Esophagus squamous epithelium (tissue), 4 donors: ENCODE measurements around the gene ATP8A2.

ENCODE experiments used
- POLR2A ChIP-seq, 4 donors: fragments of 450-650 bp; IDR thresholded peaks; one replicate each; pipeline ENCODE4 v1.6.1; 2017; ENCODE audit warnings: antibody characterized with exemption in 4 of 4, mild to moderate bottlenecking in 4 of 4, moderate library complexity in 3 of 4
- TF ChIP-seq, protein P1 (sequence below), 6 experiments: fragments of 450-650 bp in 4 of 6; fragments of 200-600 bp in 2 of 6; sonication (generic) in 2 of 6; IDR thresholded peaks; one replicate each; pipeline ENCODE4 v1.5.1; 2016 to 2019; ENCODE audit warnings: antibody characterized with exemption in 6 of 6, mild to moderate bottlenecking in 4 of 6, moderate library complexity in 4 of 6

DNA sequence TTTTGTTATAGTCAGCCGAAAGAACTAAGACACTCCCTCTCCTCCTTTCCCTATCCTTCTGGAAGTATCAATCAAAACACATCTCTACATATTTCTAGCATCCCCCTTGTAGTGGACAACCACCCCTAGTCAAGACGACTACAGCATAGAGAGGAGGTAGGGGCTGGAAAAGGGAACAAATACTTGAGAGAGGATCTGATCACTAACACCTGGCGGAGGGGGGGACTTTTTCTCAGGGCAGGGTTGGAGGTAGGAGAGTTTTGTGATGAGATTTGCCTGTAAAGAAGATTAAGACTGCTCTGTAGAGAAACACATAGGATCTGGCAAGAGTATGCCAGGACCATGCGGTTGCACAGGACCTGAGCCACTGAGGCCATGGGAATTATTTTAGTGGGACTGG is 471.9 kb downstream of the ATP8A2 start:
- TF ChIP-seq, protein P1, sequence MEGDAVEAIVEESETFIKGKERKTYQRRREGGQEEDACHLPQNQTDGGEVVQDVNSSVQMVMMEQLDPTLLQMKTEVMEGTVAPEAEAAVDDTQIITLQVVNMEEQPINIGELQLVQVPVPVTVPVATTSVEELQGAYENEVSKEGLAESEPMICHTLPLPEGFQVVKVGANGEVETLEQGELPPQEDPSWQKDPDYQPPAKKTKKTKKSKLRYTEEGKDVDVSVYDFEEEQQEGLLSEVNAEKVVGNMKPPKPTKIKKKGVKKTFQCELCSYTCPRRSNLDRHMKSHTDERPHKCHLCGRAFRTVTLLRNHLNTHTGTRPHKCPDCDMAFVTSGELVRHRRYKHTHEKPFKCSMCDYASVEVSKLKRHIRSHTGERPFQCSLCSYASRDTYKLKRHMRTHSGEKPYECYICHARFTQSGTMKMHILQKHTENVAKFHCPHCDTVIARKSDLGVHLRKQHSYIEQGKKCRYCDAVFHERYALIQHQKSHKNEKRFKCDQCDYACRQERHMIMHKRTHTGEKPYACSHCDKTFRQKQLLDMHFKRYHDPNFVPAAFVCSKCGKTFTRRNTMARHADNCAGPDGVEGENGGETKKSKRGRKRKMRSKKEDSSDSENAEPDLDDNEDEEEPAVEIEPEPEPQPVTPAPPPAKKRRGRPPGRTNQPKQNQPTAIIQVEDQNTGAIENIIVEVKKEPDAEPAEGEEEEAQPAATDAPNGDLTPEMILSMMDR (IDR thresholded peaks at IDR 0.05), result no peak
- no peak for TF ChIP-seq POLR2A (IDR thresholded peaks at IDR 0.05)
